Measurements from ENCODE around the gene FHOD1. TPM values are rescaled to one million over a fixed set of nuclear protein-coding genes. Genes with fewer than 3 reads are reported as not detected.

FHOD1 gene
- total RNA-seq, 4 donors from 2014 or later = 9.7 to 15.5 (median 12.9) TPM

DNA sequence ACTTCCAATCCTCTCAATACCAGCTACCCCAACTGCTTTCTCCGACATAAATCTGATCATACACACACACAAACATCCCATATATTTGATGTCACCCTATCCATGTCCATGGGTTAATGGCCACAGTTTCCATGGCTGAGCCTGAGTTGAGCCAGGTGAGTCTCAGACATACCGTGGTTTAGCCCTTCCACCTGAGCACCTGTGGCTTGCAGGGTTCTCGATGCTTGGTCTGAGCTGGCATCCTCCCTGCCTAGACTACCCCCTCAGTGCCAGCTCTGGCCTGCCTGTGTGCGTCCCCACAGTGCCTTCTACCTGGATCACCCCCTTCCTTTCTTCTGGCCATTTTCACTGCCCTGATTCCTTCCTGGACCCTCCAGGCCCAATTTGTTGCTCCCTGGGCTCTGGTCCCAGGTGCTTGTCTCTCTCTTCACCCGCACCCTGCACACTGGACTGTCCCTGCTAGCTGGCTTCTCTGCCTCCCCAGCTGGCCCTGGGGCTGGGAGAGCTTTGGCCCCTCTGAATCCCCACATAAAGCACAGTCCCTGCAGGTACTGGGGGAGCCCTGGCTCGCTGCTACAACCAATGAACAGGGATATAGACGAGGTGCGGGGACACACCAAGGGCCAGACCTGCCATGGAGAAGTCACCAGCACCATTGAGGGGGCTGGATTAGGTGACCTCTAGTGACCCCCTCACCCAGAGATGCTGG lies 41.0 kb downstream of the FHOD1 start:
- Histone ChIP-seq H3K4me3 (no peak overlapping the region), H3K27me3 (no peaks in the 10 kb centered on the region), H3K36me3 (peaks cover 0 to 68% of the 10 kb centered on the region in 2 donors), H3K9me3 (no peaks in the 10 kb centered on the region), H3K4me1 (no peaks in the 10 kb centered on the region), H3K27ac (no peak overlapping the region)
- no peak for ATAC-seq
- TF ChIP-seq POLR2AphosphoS5 (IDR thresholded peaks at IDR 0.05) (no peak), POLR2A (IDR thresholded peaks at IDR 0.05) (no peak), EP300 (IDR thresholded peaks at IDR 0.05) (no peak)
- TF ChIP-seq, protein P1, sequence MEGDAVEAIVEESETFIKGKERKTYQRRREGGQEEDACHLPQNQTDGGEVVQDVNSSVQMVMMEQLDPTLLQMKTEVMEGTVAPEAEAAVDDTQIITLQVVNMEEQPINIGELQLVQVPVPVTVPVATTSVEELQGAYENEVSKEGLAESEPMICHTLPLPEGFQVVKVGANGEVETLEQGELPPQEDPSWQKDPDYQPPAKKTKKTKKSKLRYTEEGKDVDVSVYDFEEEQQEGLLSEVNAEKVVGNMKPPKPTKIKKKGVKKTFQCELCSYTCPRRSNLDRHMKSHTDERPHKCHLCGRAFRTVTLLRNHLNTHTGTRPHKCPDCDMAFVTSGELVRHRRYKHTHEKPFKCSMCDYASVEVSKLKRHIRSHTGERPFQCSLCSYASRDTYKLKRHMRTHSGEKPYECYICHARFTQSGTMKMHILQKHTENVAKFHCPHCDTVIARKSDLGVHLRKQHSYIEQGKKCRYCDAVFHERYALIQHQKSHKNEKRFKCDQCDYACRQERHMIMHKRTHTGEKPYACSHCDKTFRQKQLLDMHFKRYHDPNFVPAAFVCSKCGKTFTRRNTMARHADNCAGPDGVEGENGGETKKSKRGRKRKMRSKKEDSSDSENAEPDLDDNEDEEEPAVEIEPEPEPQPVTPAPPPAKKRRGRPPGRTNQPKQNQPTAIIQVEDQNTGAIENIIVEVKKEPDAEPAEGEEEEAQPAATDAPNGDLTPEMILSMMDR (IDR thresholded peaks at IDR 0.05) = no peak
- WGBS, 2 donors (ENCODE audit: low coverage in 1 of 2) = 90 to 92% methylated on average over 3 to 6 of the region's 8 CpGs

GRCh38 chr16:67204076-67204475 lies 43.2 kb downstream of the FHOD1 start:
- H3K9me3 ChIP-seq = no peaks in the 10 kb centered on the region
- ATAC-seq = no peak
- H3K4me1 ChIP-seq = peaks cover 0 to 10% (median 5%) of the 10 kb centered on the region in 3 donors
- no peak for TF ChIP-seq POLR2AphosphoS5 (IDR thresholded peaks at IDR 0.05)
- no peak for TF ChIP-seq POLR2A (IDR thresholded peaks at IDR 0.05)
- TF ChIP-seq, protein P1 (IDR thresholded peaks at IDR 0.05) = no peak
- no peak overlapping the region for H3K27ac ChIP-seq
- no CpG with 5 or more reads among the region's 4 CpGs for WGBS, 2 donors (ENCODE audit: low coverage in 1 of 2)
- no peak overlapping the region for H3K4me3 ChIP-seq
- no peaks in the 10 kb centered on the region for H3K27me3 ChIP-seq
- peaks cover 0 to 56% of the 10 kb centered on the region in 2 donors for H3K36me3 ChIP-seq

DNA sequence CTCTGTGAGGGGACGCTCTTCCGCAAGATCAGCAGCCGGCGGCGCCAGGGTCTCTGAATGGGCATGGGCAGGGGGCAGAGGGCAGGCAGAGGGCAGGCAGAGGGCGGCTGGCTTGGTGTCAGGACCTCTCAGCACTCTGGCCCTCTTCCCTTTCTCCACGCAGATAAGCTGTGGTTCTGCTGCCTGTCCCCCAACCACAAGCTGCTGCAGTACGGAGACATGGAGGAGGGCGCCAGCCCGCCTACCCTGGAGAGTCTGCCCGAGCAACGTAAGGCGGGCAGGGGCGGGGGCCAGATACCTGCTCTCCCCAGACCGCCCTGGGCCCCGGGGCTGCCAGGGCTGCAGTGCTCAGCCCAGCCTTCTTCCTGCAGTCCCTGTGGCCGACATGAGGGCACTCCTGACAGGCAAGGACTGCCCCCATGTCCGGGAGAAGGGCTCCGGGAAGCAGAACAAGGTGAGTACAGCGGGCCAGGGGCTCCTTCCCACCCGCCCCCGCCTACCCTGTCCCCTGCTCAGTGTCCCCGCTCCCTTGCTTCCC lies 44.3 kb downstream of the FHOD1 start:
- 92% methylated on average over 2 of the region's 23 CpGs; no CpG with 5 or more reads in 1 of the 2 donors for WGBS, 2 donors (ENCODE audit: low coverage in 1 of 2)
- H3K9me3 ChIP-seq = no peaks in the 10 kb centered on the region
- peaks cover 0 to 21% (median 12%) of the 10 kb centered on the region in 3 donors for H3K4me1 ChIP-seq
- H3K36me3 ChIP-seq = peaks cover 0 to 65% of the 10 kb centered on the region in 2 donors
- ATAC-seq = no peak
- no peaks in the 10 kb centered on the region for H3K27me3 ChIP-seq
- H3K4me3 ChIP-seq = no peak overlapping the region
- no peak overlapping the region for H3K27ac ChIP-seq
- TF ChIP-seq POLR2A (IDR thresholded peaks at IDR 0.05) (no peak), POLR2AphosphoS5 (IDR thresholded peaks at IDR 0.05) (no peak), EP300 (IDR thresholded peaks at IDR 0.05) (no peak)
- TF ChIP-seq, protein P1 (IDR thresholded peaks at IDR 0.05) = no peak

GRCh38 chr16:67202426-67202825 lies 44.9 kb downstream of the FHOD1 start:
- no peaks in the 10 kb centered on the region for H3K9me3 ChIP-seq
- peaks cover 0 to 24% (median 12%) of the 10 kb centered on the region in 3 donors for H3K4me1 ChIP-seq
- ATAC-seq = no peak
- TF ChIP-seq POLR2AphosphoS5 (IDR thresholded peaks at IDR 0.05) (no peak), POLR2A (IDR thresholded peaks at IDR 0.05) (no peak), EP300 (IDR thresholded peaks at IDR 0.05) (no peak)
- TF ChIP-seq, protein P1 (IDR thresholded peaks at IDR 0.05) = no peak
- no peak overlapping the region for H3K4me3 ChIP-seq
- no peak overlapping the region for H3K27ac ChIP-seq
- H3K27me3 ChIP-seq = no peaks in the 10 kb centered on the region
- WGBS, 2 donors (ENCODE audit: low coverage in 1 of 2) = 80% methylated on average over 1 of the region's 12 CpGs; no CpG with 5 or more reads in 1 of the 2 donors
- peaks cover 0 to 65% of the 10 kb centered on the region in 2 donors for H3K36me3 ChIP-seq

All from gastroesophageal sphincter (tissue), 4 donors.